HCT116 (cell line): ENCODE results near the gene CNDP2. TPM values are rescaled to one million over a fixed set of nuclear protein-coding genes. Genes with fewer than 3 reads are reported as not detected.

Experiments
- ATAC-seq: fragments of 200-7000 bp; cut with Tn5 transposase; 2 replicates; pipeline ENCODE4 v1.9.1; 2020; ENCODE audit warnings: mild to moderate bottlenecking, moderate library complexity
- Bru-seq: library from RNA; stranded (reverse); fragments of 400-500 nt; gene quantifications from one replicate; lab custom pipeline; 2021; lab: Mats Ljungman, UMichigan
- BruChase-seq, 2 experiments: library from RNA; stranded (reverse); fragments of 400-500 nt; gene quantifications; one replicate each; lab custom pipeline; 2021; lab: Mats Ljungman, UMichigan
- BruUV-seq: library from RNA; stranded (reverse); fragments of 400-500 nt; replicated peaks from 2 replicates; lab custom pipeline; 2021; lab: Mats Ljungman, UMichigan
- CTCF ChIA-PET: fragments of 300-600 bp; sonication (Branson Sonifier 250); formaldehyde crosslinking; loops from one replicate; lab custom pipeline; 2021; ENCODE audit warnings: antibody characterized with exemption; lab: Charles Lee
- POLR2A ChIA-PET: fragments of 300-600, 350-600 bp; sonication (Branson Sonifier 250); formaldehyde crosslinking; loops from one replicate; lab custom pipeline; 2021; ENCODE audit warnings: antibody characterized with exemption; lab: Charles Lee
- RAD21 ChIA-PET, 2 experiments: fragments of 300-600 bp; sonication (Branson Sonifier 250); formaldehyde crosslinking; loops; one replicate each; lab custom pipeline; 2023; ENCODE audit warnings: low total read pairs in 2 of 2; ENCODE audit not compliant: uncharacterized antibody in 2 of 2, unreplicated experiment in 2 of 2, low non-redundant PET in 1 of 2; lab: Charles Lee
- DNase-seq: peaks from one replicate; pipeline ENCODE4 v3.0.0-alpha.2; 2010; ENCODE audit warnings: low read depth, low spot score
- H2AFZ ChIP-seq: fragments of 200-600 bp; shearing (Covaris generic), sonication (generic); 2 replicates; pipeline ENCODE4 v1.6.1; 2017; ENCODE audit warnings: low read depth, mixed run types, mixed read lengths, antibody characterized with exemption, low read length; ENCODE audit not compliant: poor library complexity, severe bottlenecking
- H3K27ac ChIP-seq: 2 replicates; pipeline ENCODE4 v1.5.1; 2012; ENCODE audit warnings: low read depth, low read length
- H3K27me3 ChIP-seq: fragments of 200-600 bp; sonication (generic); 2 replicates; pipeline ENCODE4 v1.6.1; 2016; ENCODE audit warnings: mixed run types, low read length, mixed read lengths; ENCODE audit not compliant: insufficient read depth
- H3K36me3 ChIP-seq, 2 experiments: fragments of 200-500 bp in 1 of 2; fragments of 200-600 bp in 1 of 2; sonication (Bioruptor generic) in 1 of 2; sonication (generic) in 1 of 2; 2 replicates each; pipeline versions ENCODE4 v1.5.1 to v1.6.1; 2014 to 2016; ENCODE audit warnings: low read length in 2 of 2, inconsistent platforms in 1 of 2, mixed read lengths in 1 of 2, mixed run types in 1 of 2; ENCODE audit not compliant: insufficient read depth in 2 of 2, control insufficient read depth in 1 of 2
- H3K4me1 ChIP-seq, 2 experiments: fragments of 200-600 bp in 1 of 2; sonication (generic) in 1 of 2; 2 replicates each; pipeline versions ENCODE4 v1.5.1 to v1.6.1; 2012 to 2017; ENCODE audit warnings: low read length in 2 of 2, inconsistent platforms in 1 of 2, mild to moderate bottlenecking in 1 of 2, mixed read lengths in 1 of 2, mixed run types in 1 of 2, moderate library complexity in 1 of 2; ENCODE audit not compliant: insufficient read depth in 2 of 2, control insufficient read depth in 1 of 2
- H3K4me2 ChIP-seq: fragments of 200-600 bp; sonication (generic); 2 replicates; pipeline ENCODE4 v1.6.1; 2017; ENCODE audit warnings: mixed run types, low read length, mixed read lengths
- H3K4me3 ChIP-seq, 2 experiments: fragments of 200-600 bp in 1 of 2; sonication (generic) in 1 of 2; replicated peaks in 1 of 2; 2 replicates each; pipeline ENCODE4 v1.5.1; 2011 to 2016; ENCODE audit warnings: low read length in 2 of 2, control low read depth in 1 of 2, low read depth in 1 of 2, mild to moderate bottlenecking in 1 of 2, mixed read lengths in 1 of 2, mixed run types in 1 of 2
- H3K79me2 ChIP-seq: fragments of 200-600 bp; sonication (generic); 2 replicates; pipeline ENCODE4 v1.6.1; 2017; ENCODE audit warnings: mild to moderate bottlenecking, mixed run types, low read length, moderate library complexity, mixed read lengths; ENCODE audit not compliant: insufficient read depth
- H3K9ac ChIP-seq: fragments of 200-600 bp; sonication (generic); 2 replicates; pipeline ENCODE4 v1.6.1; 2016; ENCODE audit warnings: low read length, mixed read lengths
- H3K9me2 ChIP-seq: fragments of 200-600 bp; sonication (generic), shearing (Covaris generic); 2 replicates; pipeline ENCODE4 v1.6.1; 2017; ENCODE audit warnings: mixed run types, mild to moderate bottlenecking, moderate library complexity; ENCODE audit not compliant: insufficient read depth
- H3K9me3 ChIP-seq, 2 experiments: fragments of 200-500 bp in 1 of 2; fragments of 200-600 bp in 1 of 2; sonication (Bioruptor generic) in 1 of 2; sonication (generic) in 1 of 2; 2 replicates each; pipeline ENCODE4 v1.6.1; 2014 to 2017; ENCODE audit warnings: low read length in 2 of 2, mixed read lengths in 2 of 2, inconsistent platforms in 1 of 2, low read depth in 1 of 2, mild to moderate bottlenecking in 1 of 2, mixed run types in 1 of 2, moderate library complexity in 1 of 2; ENCODE audit not compliant: control insufficient read depth in 1 of 2, insufficient read depth in 1 of 2
- H4K20me1 ChIP-seq: fragments of 200-600 bp; sonication (generic), shearing (Covaris generic); 2 replicates; pipeline ENCODE4 v1.6.1; 2017; ENCODE audit warnings: mixed run types, mild to moderate bottlenecking, moderate library complexity; ENCODE audit not compliant: insufficient read depth
- CTCF ChIP-seq, 3 experiments: fragments of 200-600 bp in 1 of 3; sonication (generic) in 1 of 3; IDR thresholded peaks in 2 of 3; conservative IDR thresholded peaks in 1 of 3; 2 replicates each; pipeline ENCODE4 v1.5.1; 2012 to 2017; ENCODE audit warnings: low read depth in 2 of 3, low read length in 2 of 3, antibody characterized with exemption in 1 of 3, borderline replicate concordance in 1 of 3, control low read depth in 1 of 3, mild to moderate bottlenecking in 1 of 3, mixed read lengths in 1 of 3, mixed run types in 1 of 3, moderate library complexity in 1 of 3; ENCODE audit not compliant: insufficient read depth in 1 of 3
- EGR1 ChIP-seq: IDR thresholded peaks from 2 replicates; pipeline ENCODE4 v1.6.1; 2012; ENCODE audit warnings: low read depth
- ELF1 ChIP-seq: IDR thresholded peaks from 2 replicates; pipeline ENCODE4 v1.6.1; 2012; ENCODE audit warnings: low read depth, borderline replicate concordance
- EZH2phosphoT487 ChIP-seq: fragments of 200-600 bp; IDR thresholded peaks from 2 replicates; pipeline ENCODE4 v1.6.1; 2018; ENCODE audit warnings: antibody characterized with exemption, borderline replicate concordance
- JUND ChIP-seq: IDR thresholded peaks from 2 replicates; pipeline ENCODE4 v1.6.1; 2012
- MAX ChIP-seq: IDR thresholded peaks from 2 replicates; pipeline ENCODE4 v1.6.1; 2012
- POLR2A ChIP-seq: IDR thresholded peaks from 2 replicates; pipeline ENCODE4 v1.7.0; 2011; ENCODE audit warnings: borderline replicate concordance; ENCODE audit not compliant: insufficient read depth, insufficient read length; ENCODE audit errors: extremely low read depth
- POLR2AphosphoS5 ChIP-seq: IDR thresholded peaks from 2 replicates; pipeline ENCODE4 v1.6.1; 2011; ENCODE audit warnings: mild to moderate bottlenecking, low read depth, low read length, moderate library complexity
- RAD21 ChIP-seq: IDR thresholded peaks from 2 replicates; pipeline ENCODE4 v1.6.1; 2012; ENCODE audit warnings: low read depth, mild to moderate bottlenecking
- SIN3A ChIP-seq: IDR thresholded peaks from 2 replicates; pipeline ENCODE4 v1.6.1; 2012; ENCODE audit warnings: low read depth
- SP1 ChIP-seq: IDR thresholded peaks from 2 replicates; pipeline ENCODE4 v1.6.1; 2012; ENCODE audit warnings: low read depth
- YY1 ChIP-seq: IDR thresholded peaks from 2 replicates; pipeline ENCODE4 v1.6.1; 2011; ENCODE audit warnings: low read length, low read depth, moderate library complexity, mild to moderate bottlenecking; ENCODE audit not compliant: insufficient replicate concordance; ENCODE audit errors: extremely low read depth
- ZFX ChIP-seq: fragments of 450-650 bp; IDR thresholded peaks from 2 replicates; pipeline ENCODE4 v1.6.1; 2017
- intact Hi-C: fragments of 100-400 bp; cut with micrococcal nuclease; formaldehyde crosslinking; loops from 2 replicates; pipeline ENCODE4 v1.10.0; 2022
- long read RNA-seq: library from polyadenylated mRNA; unstranded; transcript quantifications from one replicate; pipeline ENCODE4 v2.0.0, GENCODE V29; 2021; ENCODE audit not compliant: unreplicated experiment
- polyA plus RNA-seq: library from polyadenylated mRNA; unstranded; fragments of >200 nt; gene quantifications from 2 replicates; pipeline ENCODE4 v1.2.1, GENCODE V29; 2012; ENCODE audit warnings: missing spikeins
- total RNA-seq: library from RNA; stranded (reverse); gene quantifications from one replicate; pipeline ENCODE4 v1.2.1, GENCODE V29; 2021; ENCODE audit not compliant: unreplicated experiment

CNDP2 gene
- total RNA-seq (112 TPM), Bru-seq, nascent RNA (percentile 82 among the genes with signal in this experiment), BruChase-seq, experiment 1, labeled RNA remaining after a 6-hour chase (percentile 89 among the genes with signal in this experiment), BruChase-seq, experiment 2, labeled RNA remaining after a 2-hour chase (percentile 82 among the genes with signal in this experiment)
- polyA plus RNA-seq, result 63.7 and 66.6 TPM in 2 replicates
- long read RNA-seq, full-length matches to known transcripts, result 211 of 288 reads
- long read RNA-seq, partial matches to known transcripts, result 43 of 288 reads
- long read RNA-seq, other reads (novel, unspliced or antisense), result 34 of 288 reads

- H3K27ac ChIP-seq, result peak within 1 kb of the TSS; percentile 64
- ATAC-seq (peak; percentile 89), DNase-seq (peak; percentile 96)
- RAD21 ChIA-PET, result no interaction called here
- no peaks in the 10 kb centered on the region for H4K20me1 ChIP-seq
- H3K9me3 ChIP-seq, result no peaks in the 10 kb centered on the region; a peak in 1 of 4 replicates
- peak within 1 kb of the TSS; percentile 76 to 83 for H3K4me3 ChIP-seq
- intact Hi-C loops, result loop anchor here (1.0 to 10.0 kb wide), 2 partner anchors 99 to 348 kb away; partner anchors contain the start of genes TIMM21 and ZNF407
- BruUV-seq, result TSS peak; percentile 98
- H3K79me2 ChIP-seq, result peaks cover 40% of the 10 kb centered on the region
- TF ChIP-seq MAX, result peak; percentile 88
- no peak for TF ChIP-seq RAD21
- TF ChIP-seq SP1, result peak; percentile 90
- peak; percentile 48 for TF ChIP-seq JUND
- TF ChIP-seq ZFX, result no peak
- peak; percentile 83 for TF ChIP-seq SIN3A
- peak; percentile 85 for TF ChIP-seq POLR2AphosphoS5
- peak; percentile 73 for TF ChIP-seq ELF1
- peak; percentile 73 for TF ChIP-seq EGR1
- no peak for TF ChIP-seq EZH2phosphoT487
- TF ChIP-seq POLR2A, result peak; percentile 71
- peak; percentile 32 for TF ChIP-seq YY1
- no peak for TF ChIP-seq CTCF (IDR thresholded peaks at IDR 0.05 in 2 of 3, conservative IDR thresholded peaks at IDR 0.05 in 1 of 3; ENCODE audit: borderline replicate concordance in 1 of 3, insufficient read depth in 1 of 3, low read depth in 2 of 3, low read length in 2 of 3)
- peak within 1 kb of the TSS; percentile 86 for H3K4me2 ChIP-seq
- peak within 1 kb of the TSS; percentile 91 for H3K9ac ChIP-seq
- POLR2A ChIA-PET, result no interaction called here
- H3K9me2 ChIP-seq, result no peaks in the 10 kb centered on the region
- peak within 1 kb of the TSS; percentile 87 for H2AFZ ChIP-seq
- 0 out of 4 replicates have a peak, but pooled peaks cover 0 to 7% of the 10 kb centered on the region in 2 experiments for H3K36me3 ChIP-seq
- CTCF ChIA-PET, result interaction anchor here (1.0 to 1.3 kb wide), 3 partner anchors 56 to 143 kb away, joined by 4 to 10 read pairs (median 5); no protein-coding TSS in a partner anchor
- H3K4me1 ChIP-seq, result peaks cover 6 to 12% of the 10 kb centered on the region in 2 experiments
- no peaks in the 10 kb centered on the region for H3K27me3 ChIP-seq
These were observed at the start of gene CNDP2 for GRCh38 chr18:74495581-74496507. TSS of gene CNDP2 (plus strand) at chr18:74496363. CDS start at chr18:74499974, 3,611 bp downstream.
